GM12878 (cell line): ENCODE measurements around the gene RNF149.
"Not testable (repeated sequence)": the region's sequence is repeated elsewhere in the genome, so short reads cannot be mapped to it uniquely, and the experiment has no call there.

Experiments
- KDM1A ChIP-seq: fragments of 200-600 bp; sonication (generic); IDR thresholded peaks from 2 replicates; pipeline ENCODE4 v1.6.1; 2016; ENCODE audit warnings: borderline replicate concordance
- POLR2A ChIP-seq: IDR thresholded peaks from 2 replicates; pipeline ENCODE4 v1.6.1; 2011; ENCODE audit warnings: low read depth, mild to moderate bottlenecking, low read length
- SP1 ChIP-seq: IDR thresholded peaks from one replicate; pipeline ENCODE4 v1.6.1; 2011; ENCODE audit warnings: low read depth, low read length
- ZZZ3 ChIP-seq: IDR thresholded peaks from 2 replicates; pipeline ENCODE4 v1.6.1; 2011; ENCODE audit warnings: low read depth; ENCODE audit not compliant: control insufficient read depth, insufficient read length
- TF ChIP-seq, protein P1 (sequence below): IDR thresholded peaks from 2 replicates; pipeline ENCODE4 v1.6.1; 2012; ENCODE audit warnings: low read depth, low read length, improper control_type of control experiment

GRCh38 chr2:101235956-101236355 lies 72.5 kb downstream of the RNF149 start:
- TF ChIP-seq POLR2A, SP1, ZZZ3, KDM1A: not testable (repeated sequence)
- TF ChIP-seq, protein P1, sequence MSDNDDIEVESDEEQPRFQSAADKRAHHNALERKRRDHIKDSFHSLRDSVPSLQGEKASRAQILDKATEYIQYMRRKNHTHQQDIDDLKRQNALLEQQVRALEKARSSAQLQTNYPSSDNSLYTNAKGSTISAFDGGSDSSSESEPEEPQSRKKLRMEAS, result not testable (repeated sequence)
